Esophagus squamous epithelium (tissue), 5 donors: ENCODE measurements around the gene METTL9. TPM values are rescaled to one million over a fixed set of nuclear protein-coding genes. Genes with fewer than 3 reads are reported as not detected.
"Not testable (repeated sequence)": the region's sequence is repeated elsewhere in the genome, so short reads cannot be mapped to it uniquely, and the experiment has no call there.

Experiments used
- DNase-seq: peaks from one replicate; lab custom pipeline; 2025; lab: John Stamatoyannopoulos, UW
- H3K27ac ChIP-seq, 4 donors: fragments of 200-600 bp; sonication (generic); one replicate each; pipeline ENCODE4 v1.5.1; 2016 to 2019; ENCODE audit warnings: mild to moderate bottlenecking in 1 of 4
- H3K27me3 ChIP-seq, 4 donors: fragments of 200-600 bp; sonication (generic); 1 replicate in 3 of 4; 2 replicates in 1 of 4; pipeline versions ENCODE4 v1.5.1 to v1.6.0; 2017 to 2021; ENCODE audit warnings: antibody characterized with exemption in 1 of 4
- H3K36me3 ChIP-seq, 3 donors: fragments of 200-600 bp; sonication (generic); one replicate each; pipeline ENCODE4 v1.5.1; 2016 to 2019
- H3K4me1 ChIP-seq, 3 donors: fragments of 200-600 bp; sonication (generic); one replicate each; pipeline ENCODE4 v1.5.1; 2017 to 2019
- H3K4me3 ChIP-seq, 4 donors: fragments of 200-600 bp; sonication (generic); 1 replicate in 3 of 4; 2 replicates in 1 of 4; pipeline ENCODE4 v1.5.1; 2016 to 2019; ENCODE audit warnings: mild to moderate bottlenecking in 2 of 4, moderate library complexity in 1 of 4
- H3K9me3 ChIP-seq, 3 donors: fragments of 200-600 bp; sonication (generic); one replicate each; pipeline ENCODE4 v1.5.1; 2016 to 2019
- CTCF ChIP-seq, 6 experiments: fragments of 450-650 bp in 4 of 6; fragments of 200-600 bp in 2 of 6; sonication (generic) in 2 of 6; IDR thresholded peaks; one replicate each; pipeline ENCODE4 v1.5.1; 2016 to 2019; ENCODE audit warnings: antibody characterized with exemption in 6 of 6, mild to moderate bottlenecking in 4 of 6, moderate library complexity in 4 of 6
- POLR2A ChIP-seq, 4 donors: fragments of 450-650 bp; IDR thresholded peaks; one replicate each; pipeline ENCODE4 v1.6.1; 2017; ENCODE audit warnings: antibody characterized with exemption in 4 of 4, mild to moderate bottlenecking in 4 of 4, moderate library complexity in 3 of 4
- WGBS, 2 donors: methylation state at CpG; one replicate each; pipeline ENCODE4 v1.1.5; 2018; 5-methylcytosine and 5-hydroxymethylcytosine counted together
- intact Hi-C: fragments of 100-400 bp; cut with DNase I; formaldehyde crosslinking; loops from one replicate; pipeline ENCODE4 v1.15.0; 2022
- total RNA-seq, 4 donors: library from RNA; depleted of rRNA; stranded (reverse); fragments of >200 nt; gene quantifications; one replicate each; pipeline ENCODE4 v1.1.0, GENCODE V29; 2016
- donor health status: DM: yes; HTN: yes; CAD: no.

METTL9 gene
- total RNA-seq, 4 donors from 2014 or later = 82.3 to 169 (median 140) TPM

DNA sequence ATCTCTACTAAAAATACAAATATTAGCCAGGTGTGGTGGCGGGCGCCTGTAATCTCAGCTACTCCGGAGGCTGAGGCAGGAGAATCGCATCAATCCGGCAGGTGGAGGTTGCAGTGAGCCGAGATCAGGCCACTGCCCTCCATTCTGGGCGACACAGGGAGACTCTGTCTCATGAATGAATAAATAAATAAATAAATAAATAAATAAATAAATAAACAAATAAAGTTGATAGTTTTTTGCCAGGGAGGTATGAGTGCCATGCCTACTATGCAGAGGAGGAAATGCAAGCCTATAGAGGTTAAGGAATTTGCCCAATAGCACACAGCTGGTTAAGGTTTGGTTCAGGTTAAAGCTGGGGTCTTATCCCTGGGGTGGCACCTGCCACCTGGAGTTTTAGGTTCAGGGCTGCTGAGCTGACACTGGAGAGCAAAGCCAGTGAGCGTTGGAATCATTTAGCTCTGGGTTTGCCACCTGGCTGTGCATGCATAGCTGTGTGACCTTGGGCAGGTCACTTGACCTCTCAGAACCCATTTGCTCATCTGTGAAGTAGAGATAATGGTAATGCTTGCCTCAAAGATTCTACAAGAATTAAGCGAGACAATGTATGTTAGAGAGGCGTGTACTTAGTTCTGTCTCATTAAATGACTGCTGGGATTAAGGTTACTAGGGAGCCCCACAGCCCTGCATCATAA lies 65.6 kb downstream of the METTL9 start:
- peaks cover 0 to 32% (median 0%) of the 10 kb centered on the region in 4 donors for H3K27me3 ChIP-seq
- H3K4me3 ChIP-seq = no peak overlapping the region
- no peaks in the 10 kb centered on the region for H3K36me3 ChIP-seq
- intact Hi-C loops = no loop called here
- no peak for DNase-seq
- TF ChIP-seq POLR2A (IDR thresholded peaks at IDR 0.05) (no peak), CTCF (IDR thresholded peaks at IDR 0.05) (no peak)
- H3K27ac ChIP-seq = no peak overlapping the region
- peaks cover 0 to 9% (median 8%) of the 10 kb centered on the region in 3 donors for H3K4me1 ChIP-seq
- 92% methylated on average over 8 to 10 of the region's 10 CpGs for WGBS, 2 donors
- no peaks in the 10 kb centered on the region for H3K9me3 ChIP-seq

DNA sequence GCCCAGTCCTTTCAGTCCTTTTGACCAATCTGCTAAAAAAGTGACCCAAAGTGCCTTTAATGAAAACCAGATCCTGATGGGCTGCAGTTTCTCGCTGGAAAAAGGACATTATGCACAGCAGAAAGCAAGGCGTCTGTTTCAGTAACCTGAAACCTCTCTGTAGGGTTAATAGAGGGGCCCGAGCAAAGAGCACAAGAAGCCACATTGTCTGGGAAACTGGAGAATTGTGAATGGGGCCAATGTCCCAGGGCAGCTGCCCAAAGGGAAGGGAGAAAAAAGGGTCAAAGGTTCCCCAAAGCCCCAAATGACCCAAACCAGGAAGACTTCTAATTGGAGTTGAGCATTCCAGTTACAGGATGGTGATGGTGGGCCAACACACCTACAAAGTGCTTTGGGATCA lies 67.4 kb downstream of the METTL9 start:
- Histone ChIP-seq H3K4me1 (peaks cover 0 to 9% (median 8%) of the 10 kb centered on the region in 3 donors), H3K4me3 (no peak overlapping the region), H3K9me3 (no peaks in the 10 kb centered on the region), H3K27me3 (peaks cover 0 to 32% (median 0%) of the 10 kb centered on the region in 4 donors), H3K27ac (no peak overlapping the region), H3K36me3 (no peaks in the 10 kb centered on the region)
- no peak for DNase-seq
- no peak for TF ChIP-seq CTCF (IDR thresholded peaks at IDR 0.05)
- TF ChIP-seq POLR2A (IDR thresholded peaks at IDR 0.05) = no peak
- intact Hi-C loops = no loop called here
- WGBS, 2 donors = 48 to 75% methylated on average over 3 of the region's 3 CpGs

DNA sequence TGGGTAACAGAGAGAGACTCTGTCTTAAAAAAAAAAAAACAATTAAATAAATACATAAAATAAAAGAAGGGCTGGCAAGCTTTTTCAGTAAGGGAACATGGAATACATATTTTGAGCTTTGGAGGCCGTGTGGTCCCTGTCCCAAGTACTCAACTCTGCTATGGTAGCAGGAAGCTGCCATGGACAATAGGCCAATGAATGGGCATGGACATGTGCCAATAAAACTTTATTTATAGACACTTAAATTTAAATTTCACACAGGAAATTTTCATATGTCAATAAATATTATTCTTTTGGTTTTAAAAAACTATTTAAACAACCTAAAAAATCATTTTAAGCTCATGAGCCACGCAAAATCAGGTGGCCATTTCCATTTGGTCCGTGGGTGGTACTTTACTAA lies 68.2 kb downstream of the METTL9 start:
- H3K27ac ChIP-seq = no peak overlapping the region
- 79 to 80% methylated on average over 3 of the region's 3 CpGs for WGBS, 2 donors
- DNase-seq = no peak
- no peaks in the 10 kb centered on the region for H3K36me3 ChIP-seq
- H3K27me3 ChIP-seq = peaks cover 0 to 32% (median 0%) of the 10 kb centered on the region in 4 donors
- TF ChIP-seq POLR2A (IDR thresholded peaks at IDR 0.05) (no peak), CTCF (IDR thresholded peaks at IDR 0.05) (no peak)
- no peaks in the 10 kb centered on the region for H3K9me3 ChIP-seq
- intact Hi-C loops = no loop called here
- peaks cover 0 to 9% (median 8%) of the 10 kb centered on the region in 3 donors for H3K4me1 ChIP-seq
- no peak overlapping the region for H3K4me3 ChIP-seq

- Histone ChIP-seq H3K9me3 (no peaks in the 10 kb centered on the region), H3K4me3 (no peak overlapping the region), H3K27me3 (no peaks in the 10 kb centered on the region), H3K27ac (no peak overlapping the region), H3K4me1 (no peaks in the 10 kb centered on the region), H3K36me3 (no peaks in the 10 kb centered on the region)
- intact Hi-C loops = no loop called here
- TF ChIP-seq POLR2A (IDR thresholded peaks at IDR 0.05) (no peak), CTCF (IDR thresholded peaks at IDR 0.05) (no peak)
- DNase-seq = no peak
- WGBS, 2 donors = 87 to 92% methylated on average over 3 of the region's 3 CpGs
These were observed 74.1 kb downstream of the METTL9 start for GRCh38 chr16:21673469-21673868.

DNA sequence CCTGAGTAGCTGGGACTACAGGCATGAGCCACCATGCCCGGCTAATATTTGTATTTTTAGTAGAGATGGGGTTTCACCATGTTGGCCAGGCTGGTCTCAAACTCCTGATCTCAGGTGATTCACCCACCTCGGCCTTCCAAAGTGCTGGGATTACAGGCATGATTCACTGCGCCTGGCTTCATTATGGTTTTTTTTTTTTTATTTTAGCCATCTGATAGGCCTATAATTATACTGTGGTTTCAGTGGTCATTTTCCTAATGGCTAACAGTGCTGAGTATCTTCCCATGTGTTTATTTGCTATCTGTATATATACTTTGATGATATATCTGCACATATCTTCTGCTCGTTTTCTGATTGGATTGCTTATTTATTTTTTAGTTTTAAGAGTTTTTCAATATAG lies 75.1 kb downstream of the METTL9 start:
- H3K9me3 ChIP-seq, H3K27me3 ChIP-seq, H3K4me1 ChIP-seq, H3K36me3 ChIP-seq, H3K4me3 ChIP-seq, DNase-seq, intact Hi-C loops, H3K27ac ChIP-seq: not testable (repeated sequence)
- WGBS, 2 donors = 79 to 81% methylated on average over 4 of the region's 4 CpGs

GRCh38 chr16:21680714-21681113 lies 81.3 kb downstream of the METTL9 start:
- H3K4me1 ChIP-seq, H3K36me3 ChIP-seq, H3K4me3 ChIP-seq, H3K9me3 ChIP-seq, intact Hi-C loops, H3K27ac ChIP-seq, DNase-seq: not testable (repeated sequence)
- H3K27me3 ChIP-seq = peaks cover 0 to 17% (median 0%) of the 10 kb centered on the region in 4 donors
- WGBS, 2 donors = 86 to 94% methylated on average over 2 to 5 of the region's 5 CpGs
